ENCODE measurements around the gene RIPOR3. TPM values are rescaled to one million over a fixed set of nuclear protein-coding genes. Genes with fewer than 3 reads are reported as not detected.

Gene RIPOR3
- polyA plus RNA-seq, 1 of the 3 experiments (the other 2 are of a cell fraction) = 1.2 TPM

DNA sequence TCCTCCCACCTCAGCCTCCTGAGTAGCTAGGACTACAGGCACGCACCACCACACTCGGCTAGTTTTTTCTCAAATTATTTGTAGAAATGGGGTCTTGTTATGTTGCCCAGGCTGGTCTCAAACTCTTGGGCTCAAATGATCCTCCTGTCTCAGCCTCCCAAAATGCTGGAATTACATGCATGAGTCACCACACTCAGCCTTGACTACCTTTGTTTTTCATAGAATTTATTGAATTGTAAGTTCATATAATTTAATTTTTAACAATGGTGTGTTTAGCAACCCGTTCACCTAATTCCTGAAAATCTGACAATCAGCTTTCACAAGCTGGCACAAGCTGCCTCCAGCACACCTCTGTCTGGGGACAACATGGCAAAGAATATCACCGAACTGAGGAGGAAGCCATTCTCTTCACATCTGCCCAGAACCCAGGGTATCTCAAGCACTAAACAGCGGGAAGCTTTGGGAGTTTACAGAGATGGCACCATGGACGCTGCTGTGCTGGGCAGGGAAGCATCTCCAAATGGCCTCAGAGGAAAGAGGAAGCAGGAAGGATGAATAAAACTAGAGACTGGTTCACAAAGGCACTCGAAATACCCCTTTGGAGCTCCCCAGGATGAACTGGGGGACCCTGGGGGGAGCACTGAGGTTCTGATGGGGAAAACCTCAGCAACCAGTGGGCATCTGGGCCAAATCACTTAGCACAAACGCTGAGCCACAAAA is 2.9 kb downstream of the RIPOR3 start:
- 87% methylated on average over 8 of the region's 8 CpGs for WGBS (ENCODE audit: low lambda C conversion rate)
- ChIA-PET CTCF (interaction anchor here (0.9 to 2.5 kb wide), 5 partner anchors 25 to 106 kb away, joined by 3 to 13 read pairs (median 5); no protein-coding TSS in a partner anchor), POLR2A (no interaction called here)
- Histone ChIP-seq H3K9ac (no peak overlapping the region), H3K9me2 (no peaks in the 10 kb centered on the region), H3K4me3 (ENCODE audit: low read depth in 2 of 2, low read length in 1 of 2) (no peak overlapping the region), H2AFZ (ENCODE audit: low read depth) (no peak overlapping the region), H3K79me2 (ENCODE audit: insufficient read depth) (no peaks in the 10 kb centered on the region), H3K27ac (ENCODE audit: low read depth in 2 of 2, low read length in 1 of 2) (no peak overlapping the region), H3K4me2 (no peak overlapping the region), H3F3A (replicated peaks; ENCODE audit: insufficient read depth) (no peaks in the 10 kb centered on the region), H3K4me1 (ENCODE audit: control insufficient read depth in 1 of 2, insufficient read depth in 2 of 2, low read depth in 1 of 2, low read length in 1 of 2) (peaks cover 18 to 30% of the 10 kb centered on the region in 2 experiments), H3K27me3 (ENCODE audit: insufficient read depth) (no peaks in the 10 kb centered on the region), H4K20me1 (ENCODE audit: insufficient read depth) (no peaks in the 10 kb centered on the region), H3K9me3 (no peaks in the 10 kb centered on the region), H3K36me3 (replicated peaks in 1 of 2; ENCODE audit: control insufficient read depth in 1 of 2, insufficient read depth in 2 of 2, low read length in 1 of 2) (no peaks in the 10 kb centered on the region)
- TF ChIP-seq EP300 (IDR thresholded peaks at IDR 0.05; ENCODE audit: borderline replicate concordance in 1 of 2, low read depth in 1 of 2, low read length in 1 of 2) = no peak
- no peak for TF ChIP-seq RCOR1 (IDR thresholded peaks at IDR 0.05; ENCODE audit: low read length)
- TF ChIP-seq POLR2AphosphoS5 (IDR thresholded peaks at IDR 0.05; ENCODE audit: low read depth, low read length) = no peak
- no peak for DNase-seq

DNA sequence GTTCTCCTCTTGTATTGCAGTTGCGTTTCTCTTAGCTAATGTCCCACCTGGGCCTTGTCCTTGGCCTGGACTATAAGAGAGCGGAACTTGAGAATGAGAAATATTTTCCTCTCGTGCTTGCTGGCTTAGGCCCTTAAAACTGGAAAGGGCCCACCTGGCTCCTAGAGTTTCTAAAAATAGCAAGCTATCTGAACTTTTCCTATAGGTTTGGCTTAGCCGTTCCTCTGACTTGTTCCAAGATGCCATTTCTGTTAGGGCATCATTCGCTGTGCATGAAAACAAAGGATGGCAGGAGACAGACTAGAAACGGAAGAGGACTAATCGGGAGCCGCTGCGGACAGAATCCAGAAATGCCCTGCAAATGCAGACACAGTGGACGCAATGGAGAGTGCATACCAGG is 4.5 kb downstream of the RIPOR3 start:
- Histone ChIP-seq H3K9me2 (no peaks in the 10 kb centered on the region), H3F3A (replicated peaks; ENCODE audit: insufficient read depth) (no peaks in the 10 kb centered on the region), H3K4me3 (ENCODE audit: low read depth in 2 of 2, low read length in 1 of 2) (no peak overlapping the region), H3K9ac (no peak overlapping the region), H3K27me3 (ENCODE audit: insufficient read depth) (no peaks in the 10 kb centered on the region), H3K27ac (ENCODE audit: low read depth in 2 of 2, low read length in 1 of 2) (no peak overlapping the region), H3K4me1 (ENCODE audit: control insufficient read depth in 1 of 2, insufficient read depth in 2 of 2, low read depth in 1 of 2, low read length in 1 of 2) (peaks cover 12 to 24% of the 10 kb centered on the region in 2 experiments), H3K4me2 (no peak overlapping the region), H3K36me3 (replicated peaks in 1 of 2; ENCODE audit: control insufficient read depth in 1 of 2, insufficient read depth in 2 of 2, low read length in 1 of 2) (no peaks in the 10 kb centered on the region), H3K79me2 (ENCODE audit: insufficient read depth) (no peaks in the 10 kb centered on the region), H3K9me3 (no peaks in the 10 kb centered on the region), H2AFZ (ENCODE audit: low read depth) (no peak overlapping the region), H4K20me1 (ENCODE audit: insufficient read depth) (no peaks in the 10 kb centered on the region)
- ChIA-PET CTCF (no interaction called here), POLR2A (interaction anchor here (0.5 kb wide), 1 partner anchor 596 kb away, joined by 5 read pairs; no protein-coding TSS in a partner anchor)
- no peak for DNase-seq
- TF ChIP-seq GABPA (IDR thresholded peaks at IDR 0.05; ENCODE audit: low read depth) (no peak), EP300 (IDR thresholded peaks at IDR 0.05; ENCODE audit: borderline replicate concordance in 1 of 2, low read depth in 1 of 2, low read length in 1 of 2) (no peak), FOXJ3 (CRISPR knock-in tag; IDR thresholded peaks at IDR 0.05) (no peak), TCF12 (IDR thresholded peaks at IDR 0.05) (no peak), FOSL2 (IDR thresholded peaks at IDR 0.05; ENCODE audit: borderline replicate concordance, low read depth) (no peak), JUND (IDR thresholded peaks at IDR 0.05) (no peak), CHD2 (IDR thresholded peaks at IDR 0.05; ENCODE audit: low read length, partially characterized antibody) (no peak), SMC3 (IDR thresholded peaks at IDR 0.05; ENCODE audit: low read depth, low read length) (no peak), MXI1 (IDR thresholded peaks at IDR 0.05; ENCODE audit: low read depth, low read length) (no peak), RAD21 (IDR thresholded peaks at IDR 0.05; ENCODE audit: low read length) (no peak)
- TF ChIP-seq, protein P1, sequence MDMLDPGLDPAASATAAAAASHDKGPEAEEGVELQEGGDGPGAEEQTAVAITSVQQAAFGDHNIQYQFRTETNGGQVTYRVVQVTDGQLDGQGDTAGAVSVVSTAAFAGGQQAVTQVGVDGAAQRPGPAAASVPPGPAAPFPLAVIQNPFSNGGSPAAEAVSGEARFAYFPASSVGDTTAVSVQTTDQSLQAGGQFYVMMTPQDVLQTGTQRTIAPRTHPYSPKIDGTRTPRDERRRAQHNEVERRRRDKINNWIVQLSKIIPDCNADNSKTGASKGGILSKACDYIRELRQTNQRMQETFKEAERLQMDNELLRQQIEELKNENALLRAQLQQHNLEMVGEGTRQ (IDR thresholded peaks at IDR 0.05; ENCODE audit: borderline replicate concordance, low read depth, low read length) = no peak
- TF ChIP-seq, protein P2, sequence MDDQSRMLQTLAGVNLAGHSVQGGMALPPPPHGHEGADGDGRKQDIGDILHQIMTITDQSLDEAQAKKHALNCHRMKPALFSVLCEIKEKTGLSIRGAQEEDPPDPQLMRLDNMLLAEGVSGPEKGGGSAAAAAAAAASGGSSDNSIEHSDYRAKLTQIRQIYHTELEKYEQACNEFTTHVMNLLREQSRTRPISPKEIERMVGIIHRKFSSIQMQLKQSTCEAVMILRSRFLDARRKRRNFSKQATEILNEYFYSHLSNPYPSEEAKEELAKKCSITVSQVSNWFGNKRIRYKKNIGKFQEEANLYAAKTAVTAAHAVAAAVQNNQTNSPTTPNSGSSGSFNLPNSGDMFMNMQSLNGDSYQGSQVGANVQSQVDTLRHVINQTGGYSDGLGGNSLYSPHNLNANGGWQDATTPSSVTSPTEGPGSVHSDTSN (IDR thresholded peaks at IDR 0.05) = no peak
- TF ChIP-seq, protein P3, sequence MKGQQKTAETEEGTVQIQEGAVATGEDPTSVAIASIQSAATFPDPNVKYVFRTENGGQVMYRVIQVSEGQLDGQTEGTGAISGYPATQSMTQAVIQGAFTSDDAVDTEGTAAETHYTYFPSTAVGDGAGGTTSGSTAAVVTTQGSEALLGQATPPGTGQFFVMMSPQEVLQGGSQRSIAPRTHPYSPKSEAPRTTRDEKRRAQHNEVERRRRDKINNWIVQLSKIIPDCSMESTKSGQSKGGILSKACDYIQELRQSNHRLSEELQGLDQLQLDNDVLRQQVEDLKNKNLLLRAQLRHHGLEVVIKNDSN (IDR thresholded peaks at IDR 0.05; ENCODE audit: borderline replicate concordance, low read depth) = no peak
- TF ChIP-seq, protein P4, sequence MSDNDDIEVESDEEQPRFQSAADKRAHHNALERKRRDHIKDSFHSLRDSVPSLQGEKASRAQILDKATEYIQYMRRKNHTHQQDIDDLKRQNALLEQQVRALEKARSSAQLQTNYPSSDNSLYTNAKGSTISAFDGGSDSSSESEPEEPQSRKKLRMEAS (IDR thresholded peaks at IDR 0.05; ENCODE audit: low read depth) = no peak
- TF ChIP-seq, protein P5, sequence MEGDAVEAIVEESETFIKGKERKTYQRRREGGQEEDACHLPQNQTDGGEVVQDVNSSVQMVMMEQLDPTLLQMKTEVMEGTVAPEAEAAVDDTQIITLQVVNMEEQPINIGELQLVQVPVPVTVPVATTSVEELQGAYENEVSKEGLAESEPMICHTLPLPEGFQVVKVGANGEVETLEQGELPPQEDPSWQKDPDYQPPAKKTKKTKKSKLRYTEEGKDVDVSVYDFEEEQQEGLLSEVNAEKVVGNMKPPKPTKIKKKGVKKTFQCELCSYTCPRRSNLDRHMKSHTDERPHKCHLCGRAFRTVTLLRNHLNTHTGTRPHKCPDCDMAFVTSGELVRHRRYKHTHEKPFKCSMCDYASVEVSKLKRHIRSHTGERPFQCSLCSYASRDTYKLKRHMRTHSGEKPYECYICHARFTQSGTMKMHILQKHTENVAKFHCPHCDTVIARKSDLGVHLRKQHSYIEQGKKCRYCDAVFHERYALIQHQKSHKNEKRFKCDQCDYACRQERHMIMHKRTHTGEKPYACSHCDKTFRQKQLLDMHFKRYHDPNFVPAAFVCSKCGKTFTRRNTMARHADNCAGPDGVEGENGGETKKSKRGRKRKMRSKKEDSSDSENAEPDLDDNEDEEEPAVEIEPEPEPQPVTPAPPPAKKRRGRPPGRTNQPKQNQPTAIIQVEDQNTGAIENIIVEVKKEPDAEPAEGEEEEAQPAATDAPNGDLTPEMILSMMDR (IDR thresholded peaks at IDR 0.05) = no peak
- TF ChIP-seq, protein P6, sequence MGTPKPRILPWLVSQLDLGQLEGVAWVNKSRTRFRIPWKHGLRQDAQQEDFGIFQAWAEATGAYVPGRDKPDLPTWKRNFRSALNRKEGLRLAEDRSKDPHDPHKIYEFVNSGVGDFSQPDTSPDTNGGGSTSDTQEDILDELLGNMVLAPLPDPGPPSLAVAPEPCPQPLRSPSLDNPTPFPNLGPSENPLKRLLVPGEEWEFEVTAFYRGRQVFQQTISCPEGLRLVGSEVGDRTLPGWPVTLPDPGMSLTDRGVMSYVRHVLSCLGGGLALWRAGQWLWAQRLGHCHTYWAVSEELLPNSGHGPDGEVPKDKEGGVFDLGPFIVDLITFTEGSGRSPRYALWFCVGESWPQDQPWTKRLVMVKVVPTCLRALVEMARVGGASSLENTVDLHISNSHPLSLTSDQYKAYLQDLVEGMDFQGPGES (IDR thresholded peaks at IDR 0.05; ENCODE audit: low read depth, low read length) = no peak
- WGBS (ENCODE audit: low lambda C conversion rate) = 92% methylated on average over 10 of the region's 10 CpGs

All from SK-N-SH (cell line).